GM18502 (cell line): ENCODE measurements around the gene PHKA2.

ENCODE experiments used
- ATAC-seq: cut with Tn5 transposase; IDR thresholded peaks from one replicate; pipeline ENCODE4 v1.9.1; 2021; ENCODE audit warnings: mild to moderate bottlenecking; ENCODE audit not compliant: unreplicated experiment, poor library complexity

PHKA2 gene

DNA sequence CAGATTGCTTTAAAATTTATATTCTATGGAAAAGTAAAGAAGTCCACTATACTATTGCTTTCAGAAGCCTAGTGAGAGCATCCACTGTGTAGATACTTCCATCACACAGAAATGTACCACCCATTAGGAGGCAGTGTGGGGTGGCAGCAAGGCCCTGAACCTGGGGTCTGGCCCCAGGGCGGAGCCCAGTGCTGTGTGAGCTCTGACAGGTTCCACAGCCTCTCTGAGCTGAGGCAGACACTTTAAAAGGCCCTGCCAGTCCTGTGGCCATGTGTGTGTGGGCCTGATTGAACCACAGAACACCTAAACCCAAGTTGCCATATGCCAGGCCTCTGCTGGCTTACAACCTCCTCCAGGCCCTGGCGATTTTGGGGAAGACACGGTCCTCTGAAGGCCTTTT lies 49.2 kb downstream of the PHKA2 start:
- ATAC-seq: no peak

DNA sequence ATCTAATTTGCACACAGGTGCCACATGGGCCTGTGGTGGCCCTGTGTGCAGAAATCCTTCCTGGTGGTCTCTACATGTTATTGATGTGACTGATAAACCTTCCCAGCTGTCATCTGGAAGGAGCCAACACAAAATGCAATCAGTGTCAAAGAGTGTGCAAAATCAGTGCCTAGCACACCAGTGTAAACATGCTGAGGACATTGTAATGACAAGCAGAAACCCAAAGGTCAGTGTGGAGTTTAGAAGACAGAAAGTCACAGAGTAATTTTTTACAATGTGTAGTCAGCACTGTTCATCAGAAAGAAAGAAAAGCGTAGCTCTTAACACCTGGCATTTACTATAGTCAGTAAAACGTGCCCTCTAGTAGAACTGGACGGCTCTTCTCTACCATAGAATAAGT lies 50.3 kb downstream of the PHKA2 start:
- ATAC-seq: no peak

DNA sequence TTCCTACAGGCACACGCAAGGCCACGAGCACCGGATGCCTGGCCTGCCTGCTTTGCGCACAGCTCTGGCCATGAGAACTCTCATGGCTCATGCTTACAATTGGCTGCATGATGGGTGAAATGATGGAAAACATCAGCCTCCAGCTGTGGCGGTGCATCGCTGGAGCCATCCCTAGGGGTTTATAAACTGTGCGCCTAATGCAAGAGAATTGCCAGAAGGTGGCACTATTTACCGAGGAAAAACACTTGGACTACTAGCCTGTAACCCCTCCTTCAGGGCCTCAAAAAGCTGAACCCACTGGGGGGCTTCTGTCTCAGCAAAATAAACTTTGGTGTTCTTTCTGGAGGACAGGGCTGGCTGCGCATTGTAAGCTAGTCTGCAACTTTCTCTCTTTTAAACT lies 51.9 kb downstream of the PHKA2 start:
- no peak for ATAC-seq

DNA sequence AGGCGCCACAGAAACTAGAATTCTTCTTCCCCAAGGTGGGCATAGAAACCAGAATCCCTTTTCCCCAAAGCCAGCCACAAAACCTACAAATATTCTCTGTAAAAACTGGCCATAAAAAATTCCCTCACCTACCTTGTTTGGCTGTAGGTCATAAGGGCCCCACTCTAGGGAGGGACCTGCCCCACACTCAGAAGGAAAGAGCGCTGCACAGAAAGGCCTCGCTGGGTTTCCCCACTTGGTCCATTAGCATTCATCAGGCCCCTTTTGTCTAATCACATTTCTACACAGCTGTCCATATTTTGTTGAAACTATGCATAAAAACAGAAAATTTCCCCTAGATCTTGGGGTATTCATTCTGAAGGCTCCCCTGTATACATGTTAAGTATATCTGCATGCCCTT lies 54.1 kb downstream of the PHKA2 start:
- no peak for ATAC-seq

DNA sequence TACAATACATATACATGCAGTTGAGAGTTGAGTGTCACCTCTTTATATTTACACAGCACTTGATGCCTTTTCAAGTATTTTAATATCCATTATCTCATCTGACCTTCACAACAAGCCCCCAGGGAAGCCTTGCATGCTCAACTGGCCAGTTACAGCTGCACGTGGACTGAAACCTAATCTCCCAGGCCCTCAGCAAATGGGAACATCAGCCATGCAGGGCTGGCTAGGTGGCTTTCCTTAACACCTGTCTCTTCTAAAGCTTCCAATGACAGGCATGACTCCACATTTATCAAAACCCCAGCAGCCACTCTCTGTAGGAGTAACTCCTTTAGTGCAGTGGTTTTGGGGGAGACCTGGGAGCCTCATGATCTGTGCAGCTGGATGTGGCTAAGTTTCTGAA lies 56.4 kb downstream of the PHKA2 start:
- ATAC-seq: no peak

DNA sequence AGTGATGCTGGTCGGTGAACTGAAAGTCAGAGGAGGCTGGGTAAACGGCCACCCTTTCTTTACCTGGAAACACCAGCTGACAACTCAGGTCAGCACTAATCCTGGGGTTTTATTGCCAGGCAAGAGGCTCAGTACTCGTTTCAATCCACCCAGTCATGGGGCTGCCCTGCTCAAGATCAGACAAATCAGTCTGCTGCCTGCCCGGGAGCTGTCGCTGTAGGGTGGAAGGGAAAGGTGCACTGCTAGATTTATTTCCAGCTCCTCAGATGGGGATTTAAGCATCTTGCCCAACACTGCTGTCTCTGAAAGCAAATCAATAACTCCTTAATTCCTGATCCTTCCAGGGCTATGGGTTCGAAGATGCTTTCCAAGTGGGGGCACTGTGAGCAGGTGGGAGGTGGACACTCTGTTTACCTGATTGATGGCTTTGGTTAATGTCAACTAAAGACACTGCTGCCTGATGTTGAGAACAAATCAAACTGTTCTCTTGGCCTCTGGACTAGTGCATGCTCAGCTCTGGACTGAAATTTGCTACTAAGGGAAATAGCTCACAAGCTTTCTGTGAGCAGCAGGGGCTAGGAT lies 59.3 kb downstream of the PHKA2 start:
- ATAC-seq: no peak

DNA sequence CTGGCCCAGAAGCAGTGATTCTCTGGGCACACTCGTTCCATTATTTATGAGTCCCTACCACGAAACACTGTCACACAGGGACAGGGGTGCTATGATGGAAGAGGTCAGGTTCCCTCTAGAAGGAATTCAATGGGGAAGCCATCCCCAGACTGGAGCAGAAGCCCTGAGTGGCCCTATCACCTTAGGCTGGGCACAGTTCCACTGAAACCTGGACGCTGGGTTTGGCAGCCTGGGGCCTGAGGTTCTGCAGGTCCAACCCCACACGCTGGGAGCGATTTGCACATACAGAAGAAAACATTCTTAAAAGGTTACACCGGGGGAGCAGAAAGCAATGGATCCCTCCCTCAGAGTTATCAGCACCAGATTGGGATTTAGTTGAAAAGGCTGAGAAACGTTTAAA lies 63.3 kb downstream of the PHKA2 start:
- no peak for ATAC-seq

DNA sequence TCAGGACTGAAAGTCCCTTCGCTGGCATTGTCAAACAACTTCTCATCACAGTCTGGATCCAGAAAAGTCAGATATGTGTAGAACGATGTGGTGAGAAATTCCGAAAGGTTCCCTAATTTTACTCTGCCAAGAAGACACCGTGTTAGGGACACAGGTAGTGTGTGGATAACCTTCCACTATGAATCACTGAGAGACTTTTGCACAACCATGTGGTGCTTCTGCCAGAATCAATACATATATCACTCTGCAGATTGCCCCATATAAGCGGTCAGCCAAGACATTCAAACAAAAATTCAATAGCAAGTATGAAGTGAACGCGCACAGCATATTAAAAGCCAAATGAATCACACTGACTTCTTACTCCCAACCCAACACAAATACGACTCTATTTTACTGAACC lies 63.8 kb downstream of the PHKA2 start:
- ATAC-seq: no peak

DNA sequence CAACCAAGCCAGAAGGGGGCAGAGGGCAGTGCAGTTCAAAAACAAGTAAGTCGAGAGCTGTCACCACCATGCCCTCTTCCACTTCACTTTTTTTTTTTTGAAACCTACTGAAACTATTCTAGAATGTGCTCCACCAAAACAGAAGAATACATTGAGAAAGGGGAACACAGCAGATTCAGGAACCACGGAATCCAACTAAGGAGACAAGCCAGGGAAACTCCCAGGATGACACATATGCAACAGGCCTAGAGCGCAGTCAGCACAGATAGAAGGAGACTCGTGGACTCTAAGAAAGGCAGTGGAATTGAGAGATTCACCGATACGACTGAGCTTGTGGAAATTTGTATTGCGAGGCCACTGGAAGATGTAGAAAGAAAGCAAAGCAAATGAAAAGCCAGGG lies 66.1 kb downstream of the PHKA2 start:
- ATAC-seq: no peak

DNA sequence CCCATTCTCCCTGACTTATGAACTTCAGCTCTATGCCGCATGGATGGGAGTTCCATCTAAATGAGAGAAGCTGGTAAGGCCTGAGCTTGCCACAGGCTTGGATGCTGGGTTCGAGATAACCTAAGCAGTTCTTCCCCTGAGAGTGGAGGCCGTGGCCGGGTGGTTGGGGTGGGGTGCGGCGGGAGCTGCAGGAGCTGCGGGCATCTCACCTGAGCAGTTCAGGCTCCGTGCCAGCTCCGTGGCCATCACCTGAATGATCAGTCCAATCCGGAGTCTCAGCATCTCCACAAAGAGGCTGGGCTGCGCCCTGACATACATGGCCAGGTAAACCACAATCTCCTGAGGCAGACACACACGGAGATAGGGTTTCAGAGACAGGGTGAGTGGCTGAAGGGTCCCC lies 77.6 kb downstream of the PHKA2 start:
- no peak for ATAC-seq

DNA sequence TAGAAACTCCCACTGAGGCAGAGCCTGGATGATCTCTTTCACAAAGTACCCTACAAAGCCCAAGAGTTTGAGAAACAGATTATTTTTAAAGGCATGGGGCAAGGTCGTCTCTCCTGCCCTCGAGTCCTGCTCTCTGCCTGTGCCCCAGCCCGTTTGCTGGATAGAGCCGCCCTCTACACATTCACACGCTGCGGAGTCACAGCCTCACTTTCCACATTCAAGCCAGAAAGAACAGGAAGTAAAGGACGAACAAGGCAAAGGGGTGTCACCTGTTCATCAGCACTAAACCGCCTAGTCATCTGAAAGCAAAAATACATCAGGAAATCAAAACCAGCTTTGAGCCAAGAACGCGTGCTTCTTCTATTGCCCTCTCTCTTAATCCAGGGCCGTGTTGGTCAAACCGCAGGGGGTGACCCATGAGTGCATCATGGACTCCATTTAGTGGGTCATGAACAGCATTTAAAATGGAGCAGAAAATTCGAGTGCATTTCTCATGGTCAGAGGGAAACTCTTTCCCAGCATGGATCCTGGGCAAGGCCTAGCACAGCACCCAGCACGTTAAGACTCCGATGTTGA lies 83.4 kb downstream of the PHKA2 start:
- no peak for ATAC-seq

DNA sequence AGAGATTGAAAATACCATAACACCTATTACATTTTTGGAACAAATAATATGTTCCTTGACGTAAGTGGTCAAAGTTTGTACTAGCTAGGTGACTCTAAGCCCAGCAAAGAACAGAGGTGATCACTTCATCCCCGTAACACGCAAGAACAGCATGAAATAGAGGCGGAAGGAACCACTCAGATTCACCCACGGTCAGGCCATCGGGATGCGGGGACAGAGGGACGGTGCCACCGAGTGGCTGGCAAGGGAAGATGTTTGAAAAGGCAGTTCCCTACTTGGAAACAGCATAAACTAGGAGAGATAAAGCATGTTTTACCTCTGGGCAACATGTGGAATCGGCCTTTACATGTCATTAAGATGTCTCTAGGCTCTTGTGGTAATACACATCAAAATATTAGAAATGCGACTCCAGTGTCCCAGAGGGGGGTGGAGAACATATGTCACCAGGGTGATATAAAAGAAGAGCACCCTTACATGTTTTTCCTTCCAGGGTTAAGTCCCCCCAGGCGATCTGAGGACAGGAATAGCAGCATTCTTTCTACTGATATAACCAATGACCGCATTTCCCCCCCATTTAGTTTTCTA lies 84.0 kb downstream of the PHKA2 start:
- ATAC-seq: no peak

DNA sequence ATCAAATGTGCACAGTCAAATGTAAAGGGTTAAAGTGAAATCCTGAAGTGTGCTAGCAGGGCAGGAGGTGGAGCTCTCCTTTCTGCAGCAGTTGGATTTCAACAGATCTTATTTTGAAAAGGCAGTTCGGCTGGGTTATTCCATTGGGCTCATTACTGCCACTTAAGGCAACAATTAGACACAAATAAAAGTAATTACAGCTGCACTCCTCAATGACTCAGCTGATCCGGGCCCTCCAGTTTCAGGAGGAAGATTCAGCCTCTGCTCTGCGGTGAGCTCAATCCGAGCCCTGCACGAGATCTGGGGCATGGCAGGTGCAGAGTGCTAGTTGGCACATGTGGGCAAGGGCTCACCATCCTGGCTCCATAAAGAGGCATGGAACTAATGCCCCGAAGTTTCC lies 85.4 kb downstream of the PHKA2 start:
- ATAC-seq: no peak

DNA sequence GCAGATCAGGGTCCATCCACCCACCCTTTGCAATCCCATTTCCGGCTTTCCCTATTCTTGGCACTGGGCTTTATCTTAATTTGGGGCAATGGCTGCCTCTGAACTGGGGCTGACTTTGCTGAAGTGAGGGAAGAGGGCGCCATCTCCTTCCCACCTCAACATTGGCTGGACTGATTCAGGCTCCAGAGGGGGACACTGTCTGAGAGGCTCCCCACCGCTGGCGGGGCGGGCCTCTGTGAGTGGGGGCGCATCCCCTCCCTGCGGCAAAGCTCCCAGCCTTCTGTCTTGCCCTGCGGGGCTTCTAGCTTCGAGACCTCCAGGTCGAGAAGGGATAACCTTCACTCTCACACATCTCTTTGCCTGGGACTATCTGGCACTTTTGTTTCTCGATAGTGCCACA lies 85.8 kb downstream of the PHKA2 start:
- ATAC-seq: no peak

DNA sequence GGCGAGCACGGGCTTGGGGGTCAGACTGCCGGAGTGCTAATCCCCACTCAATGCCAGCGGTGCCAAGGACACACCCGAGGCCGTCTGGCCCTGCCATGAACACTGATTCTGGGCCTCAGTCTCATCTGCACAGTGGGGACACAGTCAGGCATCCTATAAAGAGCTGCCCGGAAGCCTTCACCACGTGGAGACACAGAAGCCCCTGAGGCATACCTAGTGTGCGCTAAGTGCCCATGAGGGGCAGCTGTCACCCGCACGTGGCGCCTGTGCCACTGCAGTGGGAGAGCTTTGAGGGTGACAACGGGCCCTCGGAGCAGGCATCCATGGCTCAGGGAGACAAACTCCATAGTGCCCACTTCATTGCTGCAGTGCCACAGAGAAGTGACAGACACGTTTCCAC lies 86.3 kb downstream of the PHKA2 start:
- ATAC-seq: no peak

DNA sequence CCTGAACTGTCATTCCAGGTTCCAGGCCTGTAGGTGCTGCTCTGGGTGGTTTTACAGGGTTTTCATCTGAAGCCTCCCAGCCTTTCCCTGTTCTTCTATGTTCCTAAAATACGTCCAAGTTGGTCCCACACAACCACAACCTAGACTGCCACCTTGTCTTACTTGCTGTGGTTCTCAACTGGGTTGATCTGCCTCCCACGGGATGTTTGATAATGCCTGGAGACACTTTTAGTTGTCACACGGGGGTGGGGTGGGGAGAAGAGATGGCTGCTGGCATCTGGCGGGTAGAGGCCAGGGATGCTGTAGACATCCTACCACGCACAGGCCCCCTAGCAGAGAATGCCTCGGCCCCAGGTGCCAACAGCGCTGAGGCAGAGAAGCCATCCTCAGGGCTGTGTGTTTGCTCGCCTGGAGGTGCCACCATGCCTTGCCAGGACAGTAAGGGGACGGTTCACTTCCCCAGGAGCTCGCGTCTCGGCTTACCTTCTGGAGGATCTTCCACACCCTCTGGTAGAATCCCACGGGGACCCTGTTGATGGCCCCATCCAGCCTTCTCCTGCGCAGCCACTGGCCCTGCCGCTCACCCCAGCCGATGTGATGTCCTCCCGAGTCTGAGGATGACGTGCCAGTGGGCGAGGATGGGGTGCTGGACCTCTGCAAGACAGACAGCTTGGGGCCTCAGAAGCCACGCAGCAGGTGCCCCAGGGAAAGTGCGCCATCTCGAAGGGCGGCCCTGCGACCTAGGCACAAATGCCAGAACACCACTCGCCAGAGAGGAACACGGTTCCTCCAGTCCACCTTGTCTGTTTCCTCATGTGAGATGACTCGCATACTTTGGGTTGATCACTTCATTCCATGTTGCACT lies 87.0 kb downstream of the PHKA2 start:
- ATAC-seq: no peak

DNA sequence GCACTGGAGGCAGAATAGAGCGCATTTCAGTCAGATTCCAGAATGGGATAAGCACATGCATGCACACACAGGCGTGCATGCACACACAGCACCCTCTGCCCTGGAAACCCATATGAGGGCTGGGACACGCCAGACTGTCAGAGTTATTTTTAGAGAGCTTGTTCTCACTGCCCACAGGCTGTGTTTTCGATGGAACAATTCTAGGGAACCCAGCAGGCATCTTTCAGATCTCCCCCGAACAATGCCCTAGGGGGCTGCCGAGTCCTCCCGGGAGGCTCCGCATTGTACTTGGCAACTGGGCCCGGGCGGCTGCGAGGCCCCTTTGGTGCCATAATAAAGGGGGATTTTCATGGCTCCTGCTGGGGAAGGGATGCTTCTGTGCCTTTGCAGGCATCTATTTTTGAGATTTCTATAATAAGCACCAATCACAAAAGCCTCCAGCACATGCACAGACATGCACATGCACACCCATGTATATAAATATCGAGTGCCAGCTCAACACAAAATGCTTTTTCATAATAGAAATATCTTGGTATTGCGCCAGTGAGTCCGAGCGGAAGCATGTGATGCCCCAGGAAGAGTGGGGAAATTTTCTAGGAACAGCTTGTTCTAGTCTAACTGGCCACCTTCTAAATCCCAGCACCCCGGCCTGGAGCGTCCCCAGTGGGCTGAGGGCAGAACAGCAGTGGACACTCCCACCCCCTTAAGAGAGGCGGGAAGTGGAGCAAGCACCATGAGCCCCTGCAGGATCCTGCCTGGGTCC lies 88.5 kb downstream of the PHKA2 start:
- ATAC-seq: no peak

DNA sequence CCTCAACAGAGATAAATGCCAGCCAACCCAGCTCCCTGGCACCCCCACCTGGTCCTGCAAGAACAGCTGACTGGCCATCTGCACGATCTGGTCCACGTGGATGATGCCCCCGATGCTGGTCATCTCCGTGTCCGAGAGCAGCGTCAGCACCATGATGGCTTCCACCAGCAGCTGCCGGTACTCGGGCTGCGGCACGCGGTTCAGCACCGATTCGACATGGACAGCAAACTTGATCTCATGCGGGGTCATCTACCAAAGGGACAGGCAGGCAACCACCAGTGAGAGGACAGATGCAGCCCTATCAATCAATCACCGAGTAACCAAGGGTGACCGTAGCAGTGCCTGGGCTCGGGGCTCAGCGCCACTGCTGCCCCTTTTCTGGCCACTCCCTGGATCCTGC lies 89.8 kb downstream of the PHKA2 start:
- no peak for ATAC-seq

DNA sequence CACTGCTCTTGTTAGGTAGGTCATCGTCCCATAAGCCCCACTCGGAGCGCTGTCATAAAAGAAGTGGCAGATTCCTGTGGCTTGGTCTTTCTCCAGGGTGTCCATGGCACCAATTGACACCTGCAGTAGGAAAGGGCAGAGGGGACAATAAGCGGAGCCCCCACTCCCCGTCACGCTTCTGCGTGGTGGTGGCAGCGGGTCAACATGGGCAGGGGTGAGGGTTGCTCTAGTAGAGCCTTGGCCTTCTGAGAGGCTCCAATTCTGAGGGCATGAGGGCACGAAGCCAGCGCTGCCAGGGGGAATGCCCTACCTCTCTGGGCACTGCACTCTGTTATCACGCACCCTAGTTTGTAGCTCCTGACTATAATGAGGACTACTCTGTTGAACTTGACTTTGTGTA lies 90.4 kb downstream of the PHKA2 start:
- no peak for ATAC-seq

DNA sequence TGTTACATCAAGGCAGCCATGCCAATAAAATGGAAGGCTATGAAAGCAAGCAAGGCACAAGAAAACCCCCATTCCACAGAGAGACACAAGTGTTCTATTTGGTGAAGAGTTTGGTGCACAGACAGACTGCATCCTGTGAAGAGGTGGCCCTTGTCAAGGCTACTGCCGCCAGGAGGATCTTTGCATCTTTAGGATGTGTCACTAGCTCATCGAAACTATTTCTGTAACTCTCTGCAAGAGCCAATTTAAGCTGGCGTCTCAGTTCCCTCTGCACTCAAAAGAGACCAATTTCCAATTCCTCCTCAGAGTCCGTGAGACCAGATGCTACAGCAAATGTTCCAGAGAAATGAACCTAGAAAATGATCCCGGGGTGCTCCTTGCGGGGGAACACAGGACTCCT lies 91.0 kb downstream of the PHKA2 start:
- no peak for ATAC-seq

DNA sequence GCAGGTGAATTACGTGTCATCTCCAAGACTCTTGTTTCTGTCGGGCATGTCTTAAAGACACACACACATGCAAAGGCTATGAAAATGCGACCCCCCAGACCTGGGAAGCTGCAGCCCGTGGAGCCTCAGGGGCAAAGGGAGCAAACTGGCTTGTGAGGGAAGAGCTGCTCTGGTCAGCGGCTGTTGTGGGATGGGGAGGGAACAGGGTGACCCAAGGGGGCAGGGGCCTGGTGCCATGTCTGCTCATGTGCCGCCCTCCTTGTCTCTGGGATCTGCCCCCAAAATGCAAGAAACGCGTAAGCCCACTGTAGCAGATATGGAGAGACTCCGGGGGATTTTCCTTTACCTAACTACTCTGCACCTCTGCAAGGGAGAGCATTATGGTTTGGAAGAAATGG lies 92.4 kb downstream of the PHKA2 start:
- ATAC-seq: no peak
